CD4-positive, alpha-beta T cell treated with Interleukin-12 subunit alpha and Interleukin-12 subunit beta, for 1 hour (primary cell): Measurements from ENCODE around the gene ZNF691.
"Not testable (repeated sequence)": the region's sequence is repeated elsewhere in the genome, so short reads cannot be mapped to it uniquely, and the experiment has no call there.

Source experiments
- DNase-seq: peaks from one replicate; pipeline ENCODE4 v3.0.0-alpha.2; 2020

ZNF691 gene

DNA sequence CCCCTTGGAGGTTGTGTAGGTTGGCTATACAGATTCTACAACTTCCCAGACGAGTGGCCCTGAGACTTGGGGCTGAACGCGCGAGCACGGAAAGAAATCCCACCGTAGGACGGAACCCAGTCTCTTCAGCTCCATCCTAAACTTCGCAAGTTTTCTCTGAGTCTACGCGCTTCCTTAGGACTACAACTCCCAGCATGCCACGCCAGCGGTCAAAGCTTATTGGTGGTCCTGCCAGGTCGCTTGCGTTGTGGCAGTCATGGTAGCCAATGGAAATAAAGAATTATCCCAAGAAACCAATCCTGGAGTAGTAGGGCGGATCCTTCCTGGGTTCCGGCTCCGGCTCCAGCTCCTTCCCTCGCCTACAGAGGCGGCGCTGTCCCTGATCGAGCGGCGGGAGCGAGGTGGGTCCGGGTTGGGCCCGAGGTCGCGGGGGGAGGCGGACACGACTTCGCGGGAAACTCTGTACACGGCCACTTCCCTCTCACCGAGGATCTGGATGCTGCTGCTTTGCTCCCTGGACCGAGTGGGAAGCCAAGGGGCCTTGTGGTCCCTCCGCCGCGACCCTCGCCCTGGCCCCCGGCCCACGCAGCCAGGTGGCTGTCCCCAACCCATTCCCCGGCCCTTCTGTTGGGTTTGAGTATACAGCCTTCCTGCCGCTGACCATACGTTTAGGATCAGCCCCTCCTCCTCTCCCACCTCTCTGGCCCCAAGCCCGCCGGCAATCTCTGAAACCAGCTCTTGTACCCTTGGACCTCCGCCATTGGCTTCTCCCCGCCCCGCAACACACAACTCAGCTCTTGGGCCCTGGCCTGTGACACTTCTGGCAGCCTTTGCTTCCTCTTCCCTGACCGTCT is at the start of gene ZNF691:
ZNF691 (plus strand) TSS at position 357 of the 854 bp plus-strand sequence. CDS start 3,046 bp downstream, outside the sequence.
- DNase-seq: peak; percentile 93

GRCh38 chr1:42797414-42797813 is 49.0 kb upstream of the ZNF691 start:
- no peak for DNase-seq

DNA sequence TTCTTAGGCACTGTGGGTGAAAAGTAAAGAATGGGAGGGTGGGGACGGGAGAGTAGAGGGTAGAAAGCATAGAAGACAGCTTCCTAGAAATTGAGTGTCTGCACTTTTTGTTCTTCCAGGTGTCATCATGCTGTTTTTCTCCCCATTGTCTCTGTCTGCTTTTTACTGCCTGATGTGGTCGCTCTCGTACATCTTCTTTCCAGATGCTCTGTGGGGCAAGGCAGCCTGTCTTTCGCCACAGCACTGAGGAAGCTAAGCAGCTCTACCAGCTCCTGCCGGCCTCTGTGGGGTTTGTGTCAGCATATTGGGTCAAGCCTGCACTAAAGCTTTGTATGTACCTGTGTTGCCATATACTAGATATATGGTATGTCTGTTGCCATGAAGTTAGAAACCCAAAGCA is 48.4 kb upstream of the ZNF691 start:
- no peak for DNase-seq

- DNase-seq: no peak
Observed at GRCh38 chr1:42801832-42802473, 44.5 kb upstream of the ZNF691 start.

DNA sequence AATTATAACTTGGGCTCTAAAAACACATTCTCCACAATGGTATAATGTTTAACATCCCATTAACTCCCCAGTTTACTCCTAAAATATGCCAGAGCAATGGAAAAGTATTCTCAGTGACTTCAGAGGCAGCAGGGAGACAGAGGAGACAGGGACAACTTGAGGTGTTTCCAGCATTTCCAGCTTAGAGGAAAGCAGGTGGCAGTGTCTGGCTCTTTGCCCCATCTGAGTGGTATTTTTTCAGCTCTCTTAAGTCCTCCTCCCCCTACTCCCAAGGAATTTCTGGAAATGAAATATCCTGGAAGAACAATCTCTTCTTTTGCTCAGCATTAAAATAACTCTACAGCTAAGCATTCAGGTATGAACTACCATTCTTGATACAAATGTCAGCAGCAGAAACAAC is 40.2 kb upstream of the ZNF691 start:
- DNase-seq: no peak

DNA sequence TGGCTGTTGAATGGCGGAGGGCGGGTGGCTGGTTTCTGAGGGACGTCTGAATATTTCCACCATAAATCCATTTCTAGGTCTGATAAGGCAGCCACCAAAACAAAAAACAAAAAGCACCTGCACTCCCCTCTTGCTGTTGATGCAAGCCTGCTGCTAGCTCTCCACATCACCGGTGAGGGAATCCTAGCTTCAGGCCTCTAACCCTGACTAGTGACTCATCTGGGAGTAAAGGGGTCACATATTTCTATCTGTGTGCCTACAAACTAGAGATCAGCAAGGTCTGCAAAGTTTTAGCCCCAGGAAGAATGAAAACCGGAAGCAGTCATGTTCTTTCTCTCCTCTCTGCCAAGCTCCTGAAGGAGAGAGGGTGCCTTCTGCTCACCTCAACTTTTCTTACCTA is 39.8 kb upstream of the ZNF691 start:
- DNase-seq: no peak

GRCh38 chr1:42807056-42807668 is 39.3 kb upstream of the ZNF691 start:
- no peak for DNase-seq

DNA sequence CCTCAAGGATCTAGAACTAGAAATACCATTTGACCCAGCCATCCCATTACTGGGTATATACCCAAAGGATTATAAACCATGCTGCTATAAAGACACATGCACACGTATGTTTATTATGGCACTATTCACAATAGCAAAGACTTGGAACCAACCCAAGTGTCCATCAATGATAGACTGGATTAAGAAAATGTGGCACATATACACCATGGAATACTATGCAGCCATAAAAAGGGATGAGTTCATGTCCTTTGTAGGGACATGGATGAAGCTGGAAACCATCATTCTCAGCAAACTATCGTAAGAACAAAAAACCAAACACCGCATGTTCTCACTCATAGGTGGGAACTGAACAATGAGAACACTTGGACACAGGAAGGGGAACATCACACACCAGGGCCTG is 31.6 kb upstream of the ZNF691 start:
- not testable (repeated sequence) for DNase-seq

DNA sequence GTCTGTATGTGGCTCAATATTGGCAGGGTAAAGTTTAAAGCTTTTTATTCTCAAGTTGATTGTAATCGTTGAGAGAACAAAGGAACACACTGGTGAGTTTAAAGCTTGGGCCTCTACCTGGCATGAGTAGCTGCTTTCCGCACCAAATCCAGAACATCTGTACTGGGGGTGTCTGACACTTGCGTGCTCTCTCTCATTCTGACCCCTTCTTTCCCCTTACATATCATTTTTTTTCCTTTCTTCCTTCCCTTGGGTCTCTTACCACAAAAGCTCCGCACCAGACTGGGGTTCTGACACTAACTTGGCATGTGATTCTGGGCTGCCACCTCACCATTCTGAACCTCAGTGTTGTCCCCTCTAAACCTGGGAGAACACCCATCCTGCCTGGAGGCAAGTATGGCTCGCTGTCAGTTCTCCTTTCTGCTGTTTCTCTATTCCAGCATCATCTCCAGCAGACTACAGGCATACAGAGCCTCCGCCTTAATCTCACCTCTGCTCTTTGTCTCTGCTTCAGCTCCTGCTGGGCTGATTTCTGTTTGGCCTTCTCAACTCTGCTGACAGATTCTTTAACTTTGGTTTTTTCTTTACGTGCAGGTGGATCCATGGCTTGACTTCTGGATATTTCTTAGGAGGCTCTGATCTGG is 30.4 kb upstream of the ZNF691 start:
- no peak for DNase-seq

- DNase-seq: peak; percentile 94
Observed at GRCh38 chr1:42816585-42817439, 29.6 kb upstream of the ZNF691 start, which contains the start of the genes ERMAP and SVBP. Gene ERMAP, plus strand, starts transcription at chr1:42817122. Its CDS starts 13,327 bp downstream, at chr1:42830449. Gene SVBP, minus strand, starts transcription at chr1:42817397. Its CDS starts 853 bp downstream, at chr1:42816544.

DNA sequence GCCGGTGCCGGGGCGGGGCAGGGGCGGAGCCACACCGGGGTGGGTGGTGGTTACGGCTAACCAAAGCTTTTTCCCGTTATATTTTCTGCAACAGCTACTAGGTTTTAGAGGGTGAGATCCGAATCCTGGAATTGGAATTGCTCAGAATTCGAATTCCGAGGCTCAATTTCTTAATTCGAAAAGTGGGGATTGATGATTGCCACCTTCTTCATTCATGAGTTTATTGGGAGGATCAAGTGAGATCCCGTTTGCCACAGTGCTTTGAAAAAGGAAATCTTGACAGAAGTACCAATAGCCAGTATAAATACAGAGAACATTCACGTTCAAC is 29.0 kb upstream of the ZNF691 start:
- no peak for DNase-seq

DNA sequence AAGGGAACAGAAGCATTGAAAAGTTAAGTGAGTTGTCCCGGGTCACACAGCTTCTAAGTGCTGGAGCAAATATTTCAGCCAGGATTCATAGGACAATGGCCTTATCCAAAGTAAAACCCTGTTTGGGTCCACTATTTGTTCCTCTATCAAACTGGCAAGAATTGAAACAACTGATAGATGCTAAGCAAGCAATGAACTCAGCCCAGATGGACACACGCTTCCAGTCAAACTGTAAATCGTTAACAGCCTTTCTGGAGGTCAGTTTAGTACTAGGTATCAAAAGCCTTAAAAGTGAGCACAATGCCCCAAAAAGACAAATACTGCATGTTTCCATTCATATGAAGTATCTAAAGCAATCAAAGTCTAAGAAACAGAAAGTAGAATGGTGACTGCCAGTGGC is 28.4 kb upstream of the ZNF691 start:
- DNase-seq: no peak

GRCh38 chr1:42820813-42821212 is 25.6 kb upstream of the ZNF691 start:
- no peak for DNase-seq

- DNase-seq: no peak
Observed at GRCh38 chr1:42821690-42822089, 24.7 kb upstream of the ZNF691 start.

DNA sequence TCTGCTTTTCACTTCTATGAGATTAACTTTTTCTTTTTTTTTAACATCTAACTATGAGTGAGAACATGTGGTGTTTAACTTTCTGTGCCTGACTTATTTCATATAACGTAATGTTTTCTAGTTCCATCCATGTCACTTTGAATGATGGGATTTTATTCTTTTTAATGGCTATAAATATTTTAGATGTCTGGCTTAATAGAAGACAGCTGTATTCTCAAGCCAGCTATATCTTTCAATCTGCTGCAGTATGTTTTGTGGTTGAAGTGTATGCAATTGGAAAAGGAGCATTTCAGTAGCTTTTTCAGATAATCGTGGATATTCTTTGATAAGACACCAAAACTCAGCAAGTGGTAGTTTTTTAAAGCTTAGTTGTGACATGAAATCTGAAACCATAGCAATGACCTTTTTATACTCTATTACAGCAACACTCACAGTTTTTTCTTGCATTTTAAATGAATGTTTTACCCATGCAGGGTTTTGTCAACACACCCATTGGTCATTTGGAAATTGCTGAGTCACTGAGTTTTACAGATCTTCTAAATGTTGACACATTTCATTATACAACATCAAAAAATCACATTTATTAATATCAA is 23.5 kb upstream of the ZNF691 start:
- DNase-seq: no peak

DNA sequence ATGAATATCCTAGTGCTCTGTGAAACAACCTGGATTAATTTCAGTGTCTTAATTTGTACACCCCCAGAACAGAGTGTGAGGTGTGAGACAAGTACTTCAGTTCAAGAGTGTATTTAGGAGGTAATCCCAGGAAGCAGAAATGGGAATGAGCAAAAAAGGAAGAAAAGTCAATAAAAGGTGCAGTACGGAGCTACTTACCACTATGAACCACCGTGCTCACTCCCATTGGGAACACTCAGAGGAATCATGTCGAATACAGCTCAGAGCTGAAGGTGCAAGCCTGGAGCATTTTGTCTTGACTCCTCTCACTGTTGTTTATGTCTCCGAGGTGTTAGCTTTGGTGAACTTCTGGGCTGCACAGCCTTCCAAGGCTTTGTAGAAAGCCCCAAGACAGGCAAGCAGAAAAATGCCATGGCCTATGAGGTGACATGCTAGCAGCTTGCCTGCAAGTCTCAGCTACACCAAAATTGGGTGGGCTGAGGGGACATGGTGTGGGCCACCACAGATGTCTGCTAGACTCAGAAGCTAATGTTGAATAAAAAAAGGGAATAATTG is 21.9 kb upstream of the ZNF691 start:
- no peak for DNase-seq

DNA sequence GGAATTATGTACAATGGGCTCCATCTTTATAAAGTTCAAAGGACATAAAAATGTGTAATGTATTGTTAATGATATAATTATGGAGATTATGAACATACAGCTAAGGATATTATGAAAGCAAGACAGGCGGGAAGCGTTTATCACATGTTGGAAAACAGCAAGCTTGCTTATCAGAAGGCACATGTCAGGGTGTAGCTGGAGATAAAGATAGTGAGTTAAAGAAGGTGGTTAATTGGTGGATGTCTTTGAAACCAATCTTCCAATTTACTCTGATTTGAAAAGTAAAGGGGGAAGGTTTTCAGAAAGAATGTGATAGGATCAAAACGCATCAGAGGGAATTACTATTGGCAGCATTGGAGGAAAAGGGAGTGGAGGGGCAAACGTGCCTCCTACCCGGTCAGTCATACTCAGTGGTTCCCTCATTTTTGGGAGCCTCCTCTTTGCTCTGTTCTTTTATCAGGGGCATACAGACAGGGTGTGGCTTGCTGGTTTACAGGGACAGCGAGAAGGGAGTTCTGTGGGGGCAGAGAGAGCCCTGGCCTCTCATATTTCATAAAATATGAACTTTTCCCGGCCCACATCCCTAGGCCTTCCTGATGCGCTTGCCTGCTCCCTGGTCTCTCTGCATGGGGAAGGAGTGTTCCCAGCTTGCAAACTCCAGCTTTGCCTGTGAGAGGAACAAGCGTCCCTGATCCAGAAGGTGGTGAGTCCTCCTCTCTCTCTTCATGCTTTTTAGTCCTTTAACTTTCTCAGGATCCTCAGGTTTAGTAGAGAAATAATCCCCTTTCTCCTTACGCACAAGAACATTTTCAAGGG is 21.2 kb upstream of the ZNF691 start:
- DNase-seq: no peak

GRCh38 chr1:42830631-42831030 is 15.8 kb upstream of the ZNF691 start:
- DNase-seq: no peak

DNA sequence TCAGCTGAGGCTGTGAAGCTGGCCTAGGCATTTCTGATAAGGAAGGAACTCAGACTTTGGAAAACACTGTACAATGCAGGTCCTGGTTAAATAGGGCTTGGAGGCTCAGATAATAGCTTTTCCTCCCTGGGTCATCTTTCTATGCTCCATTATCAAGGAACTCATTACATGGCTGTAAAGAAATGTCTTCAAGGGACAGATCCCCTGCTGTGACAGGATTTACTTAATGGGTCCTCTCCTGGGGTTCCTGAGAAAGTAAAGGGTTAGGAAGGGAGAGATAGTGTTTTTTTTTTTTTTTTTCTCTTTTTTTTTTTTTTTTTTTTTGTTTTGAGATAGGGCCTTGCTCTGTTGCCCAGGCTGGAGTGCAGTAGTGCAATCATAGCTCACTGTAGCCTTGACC is 15.1 kb upstream of the ZNF691 start:
- DNase-seq: no peak

DNA sequence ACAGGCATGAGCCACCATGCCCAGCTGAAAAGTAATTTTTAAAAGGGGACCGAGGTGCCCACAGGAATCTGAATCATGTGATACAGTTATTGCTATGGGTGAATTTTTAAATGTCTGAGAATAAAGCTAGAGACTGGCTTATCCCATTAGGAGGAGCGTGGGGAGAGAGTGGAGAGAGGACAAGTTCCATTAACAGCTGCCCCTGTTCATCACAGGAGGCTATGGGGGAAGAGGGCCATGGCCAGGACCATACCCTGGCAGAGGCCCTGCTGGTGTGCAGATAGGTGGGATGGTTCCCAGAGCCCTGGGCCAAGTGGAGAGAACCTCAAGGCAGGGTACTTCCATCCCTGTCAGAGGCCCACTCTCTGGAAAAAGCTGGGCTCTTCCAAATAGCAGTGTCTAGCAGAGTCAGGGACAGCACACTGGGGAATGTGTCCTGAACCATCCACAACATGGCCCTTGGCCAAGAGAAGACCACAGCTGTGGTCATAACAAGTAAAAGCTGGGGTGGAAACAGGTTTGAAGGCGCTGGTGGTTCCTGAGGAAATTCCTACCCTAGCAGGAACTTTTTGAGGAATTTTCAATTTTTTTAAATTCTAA is 13.7 kb upstream of the ZNF691 start:
- DNase-seq: no peak
